ENCODE measurements around the gene HMOX1.

HMOX1 gene

DNA sequence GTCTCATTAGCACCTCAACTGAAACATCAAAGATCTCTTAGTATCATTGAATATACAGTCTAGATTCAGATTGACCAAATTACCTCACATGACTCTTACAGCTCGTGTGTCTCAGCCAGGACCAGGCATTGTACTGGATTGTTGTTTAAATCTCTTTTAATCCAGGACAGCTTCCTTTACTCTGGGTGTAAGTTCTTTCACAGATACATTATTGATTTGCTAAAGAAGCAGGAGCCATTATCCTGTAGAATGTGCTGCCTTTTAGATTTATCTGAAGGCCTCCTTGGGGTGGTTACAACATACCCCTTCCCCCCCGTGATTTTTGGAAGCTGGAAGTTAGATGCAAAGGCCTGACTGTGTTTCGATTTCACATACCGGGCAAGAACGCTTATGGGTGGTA lies 23.3 kb downstream of the HMOX1 start:
- TF ChIP-seq, protein P1, sequence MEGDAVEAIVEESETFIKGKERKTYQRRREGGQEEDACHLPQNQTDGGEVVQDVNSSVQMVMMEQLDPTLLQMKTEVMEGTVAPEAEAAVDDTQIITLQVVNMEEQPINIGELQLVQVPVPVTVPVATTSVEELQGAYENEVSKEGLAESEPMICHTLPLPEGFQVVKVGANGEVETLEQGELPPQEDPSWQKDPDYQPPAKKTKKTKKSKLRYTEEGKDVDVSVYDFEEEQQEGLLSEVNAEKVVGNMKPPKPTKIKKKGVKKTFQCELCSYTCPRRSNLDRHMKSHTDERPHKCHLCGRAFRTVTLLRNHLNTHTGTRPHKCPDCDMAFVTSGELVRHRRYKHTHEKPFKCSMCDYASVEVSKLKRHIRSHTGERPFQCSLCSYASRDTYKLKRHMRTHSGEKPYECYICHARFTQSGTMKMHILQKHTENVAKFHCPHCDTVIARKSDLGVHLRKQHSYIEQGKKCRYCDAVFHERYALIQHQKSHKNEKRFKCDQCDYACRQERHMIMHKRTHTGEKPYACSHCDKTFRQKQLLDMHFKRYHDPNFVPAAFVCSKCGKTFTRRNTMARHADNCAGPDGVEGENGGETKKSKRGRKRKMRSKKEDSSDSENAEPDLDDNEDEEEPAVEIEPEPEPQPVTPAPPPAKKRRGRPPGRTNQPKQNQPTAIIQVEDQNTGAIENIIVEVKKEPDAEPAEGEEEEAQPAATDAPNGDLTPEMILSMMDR (IDR thresholded peaks at IDR 0.05): no peak

- TF ChIP-seq, protein P1 (IDR thresholded peaks at IDR 0.05): no peak
Measured at GRCh38 chr22:35406443-35406842, 25.5 kb downstream of the HMOX1 start.

DNA sequence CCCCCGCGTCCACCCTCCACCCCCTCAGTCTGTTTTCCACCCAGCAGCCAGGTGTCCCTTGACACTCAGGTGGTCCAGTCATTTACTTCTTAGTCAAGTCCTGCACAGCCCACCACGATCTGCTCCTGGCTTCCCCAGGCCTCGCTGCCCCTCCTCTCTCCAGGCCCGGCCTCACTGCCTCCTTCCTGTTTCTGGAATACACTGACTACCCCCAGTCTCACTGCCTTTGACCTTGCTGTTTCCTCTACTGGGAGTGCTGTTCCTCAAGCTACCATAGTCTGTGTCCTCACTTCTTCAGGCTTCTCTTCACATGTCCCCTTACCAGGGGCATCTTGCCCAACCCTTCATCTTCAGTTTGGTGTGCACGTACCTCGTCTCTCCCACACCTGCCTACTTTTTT lies 26.5 kb downstream of the HMOX1 start:
- TF ChIP-seq, protein P1 (IDR thresholded peaks at IDR 0.05): no peak

GRCh38 chr22:35409783-35410662 lies 29.1 kb downstream of the HMOX1 start:
- TF ChIP-seq, protein P1 (IDR thresholded peaks at IDR 0.05): no peak

DNA sequence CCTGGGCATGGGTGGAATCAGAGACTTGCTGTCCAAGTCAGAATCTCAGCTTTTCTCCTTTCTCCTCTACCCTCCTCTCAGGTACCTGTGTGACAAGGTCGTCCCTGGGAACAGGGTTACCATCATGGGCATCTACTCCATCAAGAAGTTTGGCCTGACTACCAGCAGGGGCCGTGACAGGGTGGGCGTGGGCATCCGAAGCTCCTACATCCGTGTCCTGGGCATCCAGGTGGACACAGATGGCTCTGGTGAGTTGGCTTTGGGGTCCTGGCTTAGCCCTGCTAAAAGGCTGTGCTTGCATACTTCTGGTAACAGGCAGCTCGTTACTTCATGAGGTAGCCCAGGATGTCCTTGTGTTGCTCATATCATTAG lies 29.8 kb downstream of the HMOX1 start:
- TF ChIP-seq, protein P1 (IDR thresholded peaks at IDR 0.05): no peak

DNA sequence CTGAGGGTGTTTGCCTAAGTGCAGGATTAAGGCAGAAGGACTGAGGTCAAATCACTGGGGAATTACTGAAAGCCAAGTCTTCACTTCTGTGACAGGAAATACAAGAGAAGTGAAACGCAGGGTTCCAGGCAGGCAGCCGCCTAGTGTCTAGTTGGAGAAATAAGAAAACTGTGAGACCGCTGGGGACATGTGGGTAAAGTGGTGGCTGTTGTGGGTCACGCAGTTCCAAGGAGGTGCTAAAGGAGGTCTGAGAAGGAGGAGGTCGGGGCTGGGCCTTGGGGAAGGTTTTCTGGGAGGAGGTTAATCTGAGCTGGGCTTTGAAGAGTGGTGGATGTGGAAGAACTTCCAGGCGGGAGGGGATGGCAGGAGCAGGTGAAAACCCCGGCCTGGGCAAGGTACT lies 30.2 kb downstream of the HMOX1 start:
- TF ChIP-seq, protein P1 (IDR thresholded peaks at IDR 0.05): no peak

DNA sequence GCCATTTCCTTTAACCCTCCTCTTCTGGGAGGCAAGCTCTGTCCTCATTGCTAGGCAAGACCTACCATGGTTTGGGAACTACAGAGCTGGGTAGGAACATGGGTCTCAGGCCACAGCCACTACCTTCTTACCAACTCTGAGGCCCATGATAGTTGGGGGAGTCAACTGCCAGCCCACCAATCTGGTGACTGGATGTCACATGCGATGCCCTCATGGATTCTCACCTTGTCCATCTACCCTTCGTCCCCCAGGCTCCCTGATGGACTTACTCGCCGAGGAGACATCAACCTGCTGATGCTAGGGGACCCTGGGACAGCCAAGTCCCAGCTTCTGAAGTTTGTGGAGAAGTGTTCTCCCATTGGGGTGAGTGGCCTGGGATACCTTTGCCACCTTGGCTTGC lies 32.7 kb downstream of the HMOX1 start:
- TF ChIP-seq, protein P1 (IDR thresholded peaks at IDR 0.05): no peak
